Cerebellar cortex (tissue), 1 donor: ENCODE results near the gene TRAIP.

Source experiments
- DNase-seq: peaks from one replicate; pipeline ENCODE4 v3.0.0-alpha.2; 2015; ENCODE audit warnings: low spot score

The TRAIP gene

DNA sequence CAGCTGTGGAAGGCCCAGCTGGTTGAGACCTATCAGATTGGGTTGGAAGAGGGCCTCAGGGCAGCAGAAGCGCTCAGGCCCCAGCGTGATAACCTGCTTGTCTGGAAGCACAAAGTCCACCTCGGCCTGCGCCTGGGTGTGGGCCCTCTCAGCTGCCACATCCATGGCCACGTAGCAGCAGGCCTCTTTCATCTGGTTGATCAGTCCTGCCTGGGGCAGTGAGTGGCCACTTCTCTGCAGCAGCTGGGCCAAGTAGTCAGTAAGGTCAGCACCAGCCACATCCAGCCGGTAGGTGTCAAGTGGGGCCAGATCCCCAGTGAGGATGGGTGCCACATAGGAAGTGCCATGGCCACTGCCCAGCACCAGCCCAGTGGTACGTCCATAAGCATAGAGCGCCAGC lies 17.3 kb upstream of the TRAIP start:
- no peak for DNase-seq

DNA sequence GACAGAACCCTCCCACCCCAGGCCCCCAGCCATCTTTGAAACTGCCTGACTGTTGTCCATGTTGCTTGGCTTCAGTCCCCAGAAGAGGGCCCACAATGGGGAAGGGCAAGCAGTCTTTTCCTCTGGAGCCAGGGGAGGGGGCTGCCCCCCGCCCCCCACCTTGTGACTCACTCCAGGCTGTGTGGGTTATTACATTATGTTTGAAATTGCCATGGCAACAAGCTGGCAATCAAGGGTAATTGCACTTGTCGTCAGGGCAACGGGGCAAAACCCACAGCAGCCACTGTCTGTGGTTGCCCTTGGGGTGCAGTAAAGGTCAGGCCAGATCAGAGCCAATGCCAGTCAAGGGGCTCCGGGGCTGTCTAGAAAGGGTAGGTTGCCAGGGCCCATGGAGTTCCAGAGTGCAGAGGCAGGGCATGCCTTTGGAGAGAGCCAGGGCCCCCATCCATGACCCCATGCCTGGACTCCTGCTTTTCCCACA lies 16.5 kb upstream of the TRAIP start:
- DNase-seq: no peak

DNA sequence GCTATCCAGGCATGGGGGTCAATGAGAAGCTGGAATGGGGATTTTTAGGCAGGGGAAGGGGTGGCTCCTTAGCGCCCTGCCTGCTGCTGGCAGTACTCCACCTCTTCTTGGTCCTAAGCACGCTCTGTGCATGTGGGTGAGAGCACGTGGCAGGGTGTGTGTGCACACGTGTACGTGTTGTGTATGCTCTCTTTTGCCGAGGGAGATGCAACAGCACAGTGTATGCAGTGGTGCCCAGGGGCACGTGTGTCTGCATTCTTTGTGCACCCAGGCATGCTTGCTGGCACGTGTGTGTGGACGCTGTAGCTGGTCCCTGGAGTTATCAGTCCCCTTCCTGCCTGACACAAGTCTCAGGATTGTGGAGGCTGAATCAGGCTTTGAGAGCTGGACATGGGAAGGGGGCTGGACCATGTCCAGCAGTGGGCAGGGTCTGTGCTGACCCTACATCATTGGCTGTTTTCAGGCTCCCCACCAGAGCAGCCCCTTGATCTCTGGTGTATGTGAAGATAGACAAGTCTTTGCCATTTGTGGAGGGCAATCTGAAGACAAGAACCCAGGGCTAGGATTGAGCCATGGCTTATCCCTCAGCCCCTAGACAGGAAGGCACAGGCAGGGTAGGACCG lies 15.3 kb upstream of the TRAIP start:
- no peak for DNase-seq

DNA sequence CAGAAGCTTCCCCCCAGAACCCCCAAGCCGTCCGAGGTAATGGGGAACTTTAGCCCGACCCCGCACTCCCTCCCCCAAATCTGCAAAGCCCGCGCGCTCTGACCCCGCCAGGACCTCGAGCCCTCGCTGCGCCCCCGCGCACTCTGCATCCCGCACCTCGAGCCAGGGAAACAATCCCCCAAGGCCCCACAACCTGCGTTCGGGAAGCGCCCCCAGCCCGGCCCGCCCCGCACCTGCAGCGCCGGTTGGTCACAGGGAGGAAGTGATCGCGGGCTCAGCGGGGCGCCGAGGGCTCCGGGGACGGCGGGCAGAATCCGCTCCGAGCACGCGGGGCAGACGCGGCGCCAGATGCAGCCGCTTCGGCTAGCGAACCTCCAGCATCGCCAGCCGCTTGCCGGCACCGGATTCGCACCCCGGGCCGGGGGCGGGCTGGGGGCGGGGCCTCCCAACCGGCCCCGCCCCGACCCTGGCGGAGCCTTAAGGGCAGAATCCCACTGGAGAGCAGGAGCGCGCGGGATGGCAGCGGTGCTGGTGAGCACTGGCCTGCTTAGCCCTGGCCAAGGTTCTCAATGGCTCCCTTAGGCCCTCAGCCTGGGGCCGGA lies 13.3 kb upstream of the TRAIP start, which contains the start of gene CAMKV:
Gene CAMKV, minus strand, starts transcription at position 382 of the 602 bp plus-strand sequence. CDS start 7,518 bp downstream, outside the sequence.
- DNase-seq: peak; percentile 18

DNA sequence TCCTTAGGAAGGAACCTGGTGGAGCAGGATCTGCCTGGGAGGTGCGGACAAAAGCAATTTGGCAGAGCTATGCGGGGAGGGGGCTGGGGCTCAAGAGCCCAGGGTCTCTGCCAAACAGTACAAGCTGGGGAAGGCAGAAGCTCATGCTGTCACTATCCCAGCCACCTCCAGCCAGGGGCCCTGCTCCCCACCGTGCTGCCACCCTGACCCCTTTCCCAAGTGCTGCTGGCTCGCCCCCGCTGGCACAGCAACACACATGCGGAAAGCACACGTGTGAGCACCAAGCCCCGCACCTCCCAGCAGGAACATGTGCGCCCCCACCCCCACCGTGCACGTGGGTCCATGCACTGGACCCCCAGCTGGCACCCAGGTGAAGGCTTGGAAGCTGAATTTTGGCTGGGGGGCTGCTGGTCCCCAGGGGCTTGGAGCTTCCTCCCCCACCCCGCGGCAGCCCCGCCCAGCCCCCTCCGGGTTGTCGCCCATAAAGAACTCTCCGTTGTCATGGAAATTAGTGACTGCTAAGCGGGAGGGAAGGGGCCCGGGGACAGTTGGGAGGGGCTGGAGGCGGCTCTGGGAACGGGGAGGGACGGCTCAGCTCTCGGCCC lies 12.6 kb upstream of the TRAIP start:
- no peak for DNase-seq

DNA sequence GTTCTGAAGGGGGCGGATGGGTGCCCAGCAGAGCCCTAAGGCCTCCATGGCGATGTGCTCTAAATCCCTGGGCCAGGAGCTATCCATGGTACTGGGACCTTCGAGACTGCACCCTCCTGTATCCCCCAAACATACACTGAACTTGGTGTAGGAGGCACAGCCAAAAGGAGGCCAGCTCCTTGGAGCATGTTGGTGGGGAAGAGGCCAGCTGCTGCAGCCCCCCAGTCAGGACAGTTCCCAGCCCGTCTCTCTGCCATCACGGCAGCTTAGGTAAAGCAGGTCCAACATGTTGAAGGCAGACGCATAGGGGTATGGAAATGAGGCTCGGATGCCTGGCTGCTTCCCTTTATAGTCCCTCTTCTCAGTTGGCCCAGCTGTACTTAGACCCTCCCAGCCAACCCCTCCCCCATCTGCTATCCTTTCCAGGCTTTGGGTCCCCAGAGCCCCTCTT lies 11.5 kb upstream of the TRAIP start:
- DNase-seq: peak; percentile 19

DNA sequence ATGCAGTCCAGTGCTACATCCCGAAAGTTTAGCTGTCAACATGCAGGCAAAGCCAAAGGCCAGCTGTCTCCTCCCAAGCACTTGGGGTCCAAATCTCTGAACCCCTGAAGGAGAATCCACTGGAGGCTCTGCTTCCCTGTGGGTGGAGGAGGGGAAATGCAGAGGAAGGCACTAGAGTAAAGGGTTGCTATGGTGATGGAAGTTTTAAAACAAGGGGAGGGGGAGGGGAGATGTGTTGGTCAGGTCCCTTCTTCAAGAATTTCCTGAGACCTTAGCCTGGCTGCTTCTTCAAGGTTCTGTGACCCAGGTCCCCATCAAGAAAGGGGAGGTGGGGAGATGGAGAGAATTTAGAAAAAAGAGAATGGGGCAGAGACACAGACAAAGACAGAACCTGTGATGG lies 11.0 kb upstream of the TRAIP start:
- DNase-seq: no peak

DNA sequence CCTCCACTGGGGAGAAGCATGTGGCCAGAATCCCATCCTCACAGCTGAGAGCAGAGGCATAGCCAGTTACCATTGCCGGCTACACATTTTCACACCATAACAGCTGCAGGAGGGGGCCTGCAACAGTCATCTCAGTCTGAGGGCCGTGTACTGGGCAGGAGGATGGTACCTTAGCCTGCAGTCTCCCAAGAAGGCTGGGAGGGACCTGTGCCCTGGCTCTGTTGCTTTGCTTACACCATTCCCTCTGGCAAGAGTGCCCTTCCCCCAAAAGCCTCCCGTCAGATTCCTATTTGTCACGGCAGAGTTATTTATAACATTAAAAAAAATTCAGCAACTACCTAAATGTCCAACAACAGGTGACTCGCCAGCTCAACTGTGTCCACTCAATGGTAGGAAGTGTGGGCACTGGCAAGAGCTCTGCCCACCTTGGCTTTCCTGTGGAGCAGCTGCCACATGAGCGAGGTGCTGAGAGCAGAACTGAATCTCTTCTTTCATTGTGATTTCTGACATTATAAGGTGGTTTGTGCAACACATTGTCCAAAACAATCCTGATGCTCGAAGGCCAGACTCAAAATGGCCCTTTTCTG lies 8.9 kb upstream of the TRAIP start:
- DNase-seq: no peak

DNA sequence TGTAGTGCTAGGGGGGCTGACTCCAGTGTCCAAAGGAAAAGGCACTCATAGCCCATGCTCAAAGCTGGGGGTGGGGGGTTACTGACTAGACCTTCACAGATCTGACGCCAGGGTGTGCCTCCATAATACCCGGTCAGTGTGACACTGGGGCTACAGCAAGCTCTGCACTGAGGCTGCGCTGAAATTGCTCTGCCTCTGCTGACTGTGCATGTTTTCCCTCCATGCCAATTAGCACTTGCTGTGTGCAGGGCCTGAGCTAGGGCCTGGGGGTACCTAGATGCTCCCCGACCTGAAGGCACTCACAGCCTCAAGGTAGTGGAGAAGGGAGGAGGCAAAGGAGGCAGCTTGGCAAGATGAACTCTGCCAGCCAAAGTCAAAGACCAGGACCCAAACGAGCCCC lies 8.1 kb upstream of the TRAIP start:
- DNase-seq: no peak

DNA sequence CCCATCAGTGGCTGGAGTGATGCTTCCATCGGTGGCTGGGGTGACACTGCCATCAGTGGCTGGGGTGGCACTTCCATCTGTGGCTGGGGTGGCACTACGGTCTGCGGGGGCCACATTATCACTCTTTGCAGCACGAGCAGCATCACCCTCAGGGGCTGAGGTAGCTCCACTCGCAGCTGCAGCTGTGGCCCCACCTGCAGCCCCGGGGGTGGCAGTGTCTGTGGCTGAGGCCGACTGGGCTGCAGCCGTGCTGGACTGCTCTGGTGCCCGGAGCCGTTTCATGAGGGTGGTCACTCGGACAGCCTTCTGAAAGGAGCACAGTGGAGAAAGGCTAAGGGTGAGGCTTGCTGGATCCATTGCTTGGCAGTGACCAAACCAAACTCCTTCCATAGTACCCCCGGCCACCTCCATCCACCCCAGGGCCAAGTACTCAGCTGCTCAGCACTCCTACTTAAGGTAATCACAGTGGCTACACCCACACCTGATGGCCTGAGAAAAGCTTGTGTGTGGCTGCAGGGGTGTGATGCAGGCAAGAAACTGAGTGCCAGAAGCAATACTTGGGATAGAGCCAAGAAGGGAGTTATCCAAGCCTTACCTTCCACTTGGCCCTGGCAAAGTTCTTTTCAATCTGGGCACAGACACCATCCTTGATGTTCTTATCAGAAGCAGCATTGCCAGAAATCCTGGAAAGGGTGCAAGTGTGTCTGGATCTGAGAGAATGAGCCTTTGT lies 3.4 kb upstream of the TRAIP start:
- DNase-seq: no peak

DNA sequence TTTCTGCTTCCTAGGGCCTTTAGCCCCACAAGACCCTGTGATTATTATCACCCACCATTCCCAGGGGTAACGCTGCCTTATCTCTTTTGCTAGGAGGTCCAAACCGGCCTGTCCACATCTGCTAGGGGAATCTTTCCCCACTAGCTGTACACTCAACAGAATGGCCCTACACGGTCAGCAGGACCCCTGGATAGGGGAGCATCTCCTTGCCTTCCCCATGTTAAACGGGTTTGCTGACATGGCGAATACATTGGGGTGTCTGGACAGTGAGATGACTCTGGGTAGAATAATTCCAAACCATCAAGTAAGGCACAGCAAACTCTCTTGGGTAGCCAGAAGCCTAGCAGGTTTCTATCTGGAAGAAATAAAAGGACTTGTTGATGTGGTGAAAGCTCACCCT lies 702 bp downstream of the TRAIP start:
- DNase-seq: no peak

DNA sequence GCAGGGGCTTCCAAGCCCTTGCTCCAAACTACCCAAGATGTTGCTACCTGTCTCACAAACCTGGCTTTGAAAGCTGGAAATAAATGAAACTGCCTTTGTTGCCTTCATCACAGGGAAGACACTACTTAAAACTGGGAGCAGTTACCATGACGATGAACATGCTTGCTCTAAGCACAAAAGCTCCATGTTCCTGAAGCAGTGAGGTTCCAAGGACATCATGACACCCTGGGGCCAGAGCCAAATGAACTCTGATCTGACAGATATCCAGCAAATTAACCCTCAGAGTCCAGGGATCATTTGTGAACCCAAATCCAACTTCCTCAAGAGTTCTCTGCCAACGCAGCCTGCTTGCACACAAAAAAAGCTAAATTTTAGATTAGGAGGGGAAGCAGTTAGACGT lies 10.7 kb downstream of the TRAIP start:
- no peak for DNase-seq

DNA sequence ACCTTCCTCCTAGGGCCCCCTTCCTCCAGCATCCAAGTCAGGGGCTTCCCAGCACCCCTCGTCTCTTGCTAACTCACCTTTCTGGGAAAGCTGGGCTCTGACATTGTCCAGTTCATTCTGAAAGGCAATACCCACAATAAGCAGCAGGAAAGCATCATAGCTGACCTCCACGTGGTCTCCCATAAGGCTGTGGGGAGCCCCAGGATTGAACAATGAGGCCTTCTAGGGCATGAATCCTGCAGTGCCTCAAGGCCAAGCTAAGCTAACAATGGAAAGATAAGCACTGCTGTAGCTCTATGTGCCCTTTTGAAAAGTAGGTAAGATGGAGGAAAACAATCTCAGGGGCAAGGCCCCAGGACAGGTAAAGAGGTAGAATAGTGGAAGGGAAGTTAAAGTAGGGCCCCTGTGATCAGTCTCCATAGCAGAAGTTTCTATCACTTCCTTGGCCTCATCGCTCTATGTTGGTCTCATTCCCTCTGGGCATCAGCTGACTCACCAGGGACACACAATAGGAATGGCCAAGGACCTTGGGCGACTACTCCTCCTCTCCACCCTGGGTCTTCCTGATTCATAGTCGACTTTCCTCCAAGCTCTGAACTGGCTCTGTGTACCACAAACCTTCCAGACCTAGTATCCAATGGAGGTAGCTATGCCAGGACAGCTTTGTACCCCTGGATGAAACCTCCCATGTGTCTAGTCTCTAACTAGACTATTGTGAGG lies 11.7 kb downstream of the TRAIP start:
- DNase-seq: no peak

DNA sequence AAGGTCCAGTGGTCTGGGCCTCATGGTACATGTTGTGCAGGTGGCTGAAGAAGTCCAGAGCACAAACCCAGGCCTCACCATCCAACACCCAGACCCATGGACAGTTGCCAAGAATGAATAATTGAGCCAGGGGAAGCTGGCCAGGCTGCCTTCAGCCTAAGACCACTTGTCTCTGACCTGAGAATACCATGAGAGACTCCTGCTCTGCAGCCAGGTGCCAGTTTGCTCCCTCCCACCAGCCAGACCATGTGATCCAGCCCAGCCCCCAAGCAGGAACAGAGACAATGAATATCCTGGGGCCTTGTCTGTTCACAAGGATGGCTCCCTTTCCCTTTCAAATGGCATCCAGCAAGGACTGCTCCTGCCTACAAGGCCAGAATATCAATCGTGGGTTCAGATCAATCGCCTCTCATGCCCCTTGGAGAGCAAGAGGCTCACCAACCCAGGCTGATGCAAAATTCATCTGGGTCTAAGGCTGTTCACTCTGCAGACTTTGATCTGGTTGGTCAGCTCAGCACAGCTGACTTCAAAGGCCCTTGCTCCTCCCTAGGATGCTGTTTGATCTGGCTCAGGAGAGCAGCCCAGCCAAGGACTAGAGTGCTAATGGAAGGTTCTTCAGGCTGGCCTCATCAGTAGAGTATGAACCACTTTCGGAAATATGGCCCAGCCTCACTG lies 13.4 kb downstream of the TRAIP start:
- no peak for DNase-seq

DNA sequence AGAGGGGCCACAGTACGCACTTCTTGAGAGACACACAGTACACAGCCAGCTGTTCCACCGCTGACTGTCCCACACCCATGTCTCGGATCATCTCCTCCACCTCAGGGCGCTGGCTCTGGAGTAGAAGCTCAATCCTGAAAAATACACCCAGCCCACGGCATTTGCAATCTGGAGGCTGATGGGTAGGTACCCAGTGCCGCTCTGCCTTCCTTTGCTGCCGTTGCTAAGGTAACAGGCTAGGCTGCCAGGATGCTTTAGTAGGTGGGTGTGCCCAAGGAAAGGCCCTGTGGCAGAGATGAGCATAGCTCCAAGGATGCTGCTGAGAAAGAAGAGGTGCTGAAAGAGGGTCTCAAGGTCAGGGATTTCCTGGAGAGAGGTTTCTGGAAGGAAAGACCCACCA lies 14.6 kb downstream of the TRAIP start:
- no peak for DNase-seq

DNA sequence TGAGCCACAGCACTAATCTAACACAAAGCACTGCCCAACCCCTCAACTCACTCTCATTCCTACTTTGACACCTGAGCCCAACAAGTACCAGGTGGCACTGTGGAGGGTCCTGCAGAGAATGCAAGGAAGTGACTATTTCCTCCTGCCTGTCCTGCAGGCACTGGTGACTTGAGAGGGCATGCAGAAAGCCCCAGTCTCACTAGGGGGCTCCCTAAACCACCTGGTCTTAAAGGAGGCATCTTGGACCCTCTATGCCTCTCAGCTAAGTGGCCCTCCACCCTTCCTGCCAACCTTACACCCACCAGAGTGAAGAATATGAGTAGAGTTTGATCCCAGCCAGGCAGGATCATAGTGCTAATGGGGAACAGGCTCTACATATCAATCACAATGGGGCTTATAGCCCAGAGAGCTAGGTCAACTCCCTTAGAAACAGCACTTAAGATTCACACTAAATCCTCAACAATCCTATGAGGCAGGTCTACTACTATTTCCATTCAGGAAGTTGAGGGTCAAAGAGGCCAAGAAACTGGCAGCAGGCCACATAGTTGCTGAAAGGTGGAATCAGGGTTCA lies 15.2 kb downstream of the TRAIP start:
- peak; percentile 41 for DNase-seq

DNA sequence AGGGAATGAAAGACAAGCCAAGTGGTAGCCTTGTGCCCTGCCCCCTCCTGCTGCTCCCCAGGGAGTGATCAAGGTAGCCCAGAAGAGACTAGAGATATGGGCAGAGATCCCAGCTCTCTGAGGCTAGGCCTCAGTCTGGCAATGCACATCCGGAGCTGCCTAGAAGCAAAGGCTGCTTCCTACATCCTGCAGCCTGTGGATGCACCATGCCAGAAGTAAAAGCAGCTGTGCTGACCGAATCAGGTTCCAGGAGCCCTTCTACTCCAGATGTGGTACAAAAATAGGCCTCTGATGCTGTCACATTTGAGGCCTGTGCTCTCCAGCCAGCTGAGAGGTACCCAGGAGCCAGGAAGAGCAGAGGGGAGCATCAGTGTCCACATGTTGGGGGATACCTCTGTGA lies 16.0 kb downstream of the TRAIP start:
- DNase-seq: no peak

DNA sequence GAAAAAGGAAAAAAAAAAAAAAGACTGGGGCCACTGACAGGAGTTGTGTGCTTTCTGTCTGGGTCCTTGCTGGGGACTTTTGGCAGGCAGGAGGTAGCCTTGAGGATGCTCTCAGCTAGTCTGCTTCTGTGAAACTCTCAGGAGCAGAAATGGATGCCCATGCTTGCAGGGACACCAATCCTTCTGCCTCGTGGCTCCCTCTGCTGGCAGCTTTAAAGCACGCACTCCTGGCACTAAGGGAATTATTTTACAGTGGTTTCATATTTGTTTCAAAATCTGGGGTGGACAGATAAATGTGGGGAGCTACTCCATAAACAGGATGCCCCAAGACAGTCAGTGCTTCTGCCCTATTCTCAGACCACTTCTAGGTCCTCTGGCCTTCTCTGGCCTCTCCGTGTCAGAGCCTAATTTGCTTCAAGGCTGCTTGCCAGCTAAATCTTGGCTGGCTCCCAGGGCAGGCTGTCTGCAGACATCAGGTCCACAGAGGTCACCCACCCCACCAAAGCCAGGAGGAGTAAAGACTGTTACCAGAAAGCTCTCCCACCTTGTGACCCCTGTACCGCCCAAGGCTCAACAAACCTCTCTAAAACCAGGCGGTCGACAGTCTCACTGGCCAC lies 17.1 kb downstream of the TRAIP start:
- peak; percentile 89 for DNase-seq

DNA sequence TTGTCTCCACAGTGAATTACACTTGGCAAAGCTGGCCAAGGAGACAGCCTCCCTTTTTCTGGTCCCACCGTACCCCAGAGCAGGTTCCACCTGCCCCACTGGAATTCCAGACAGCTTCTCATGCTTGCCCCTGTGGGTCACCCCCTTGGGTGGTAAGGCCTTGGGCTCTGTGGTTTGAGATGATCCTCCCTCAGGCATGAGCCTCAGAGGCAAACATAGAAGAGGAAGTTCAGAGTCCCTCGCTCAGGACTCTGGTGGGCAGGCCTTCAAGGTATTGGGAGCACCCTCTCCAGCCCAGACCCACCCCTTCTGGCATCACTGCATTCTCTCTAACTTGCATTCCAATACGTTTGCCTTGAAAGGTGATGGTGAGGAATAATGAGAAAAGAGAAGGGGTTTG lies 25.0 kb downstream of the TRAIP start:
- DNase-seq: no peak

DNA sequence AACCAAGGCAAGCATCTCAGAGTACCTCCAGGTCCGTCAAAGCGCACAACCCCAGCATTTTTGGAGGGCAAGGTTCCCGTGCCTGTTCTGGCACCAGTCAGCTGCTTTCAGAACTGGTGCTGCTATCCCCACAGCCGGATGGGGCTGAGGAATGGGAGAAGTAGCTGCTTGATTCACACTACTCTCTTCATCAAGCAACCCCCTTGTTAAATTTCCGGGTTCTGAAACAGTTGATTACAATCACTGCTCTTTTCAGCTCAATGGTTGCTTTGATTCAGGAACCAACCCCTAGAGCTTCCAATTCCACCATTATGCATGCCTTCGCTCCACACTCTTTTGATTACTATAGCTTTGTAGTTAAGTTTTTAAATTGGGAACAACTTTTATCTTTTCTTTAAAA lies 30.3 kb downstream of the TRAIP start:
- DNase-seq: no peak
